ENCODE measurements around the gene FASTKD1.
A peak's percentile ranks its signal among the peaks of the same experiment; 100 is the strongest.

FASTKD1 gene

DNA sequence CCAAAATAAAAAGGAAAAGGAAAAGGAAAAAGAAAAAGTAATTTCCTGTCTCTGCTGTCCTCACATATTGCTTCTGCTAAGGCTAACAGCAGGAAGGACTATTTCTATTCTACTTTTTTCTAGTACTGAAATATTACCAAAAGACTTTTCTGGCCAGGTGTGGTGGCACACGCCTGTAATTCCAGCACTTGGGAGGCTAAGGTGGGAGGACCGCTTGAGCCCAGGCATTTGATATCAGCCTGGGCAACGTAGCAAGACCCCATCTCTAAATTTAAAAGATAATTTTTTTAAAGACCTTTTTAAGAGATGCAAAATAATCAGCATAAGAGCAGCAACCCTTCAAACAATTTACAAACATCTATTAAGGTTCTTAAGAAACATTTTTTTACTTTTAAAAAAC lies 31.2 kb downstream of the FASTKD1 start:
- H3K4me3 ChIP-seq (ENCODE audit: low read depth, low read length) = no peak overlapping the region
- no peak overlapping the region for H3K27ac ChIP-seq (ENCODE audit: extremely low read depth, low read depth, low read length)
- CTCF ChIA-PET = no interaction called here
- H3K36me3 ChIP-seq (ENCODE audit: control insufficient read depth in 2 of 2, insufficient read depth in 1 of 2, low read length in 2 of 2) = peaks cover 17 to 57% of the 10 kb centered on the region in 2 experiments
- H3K4me1 ChIP-seq (ENCODE audit: control insufficient read depth, insufficient read depth, low read length) = 0 out of 2 replicates have a peak, but pooled peaks cover 2% of the 10 kb centered on the region
- no peaks in the 10 kb centered on the region for H3K9me3 ChIP-seq (ENCODE audit: control insufficient read depth, insufficient read depth, low read depth, low read length)
- 0 out of 2 replicates have a peak, but pooled peaks have one; percentile 34 for TF ChIP-seq ZNF121 (tag by site-specific recombination; IDR thresholded peaks at IDR 0.05)
- no peak for TF ChIP-seq GLIS1 (tag by site-specific recombination; IDR thresholded peaks at IDR 0.05)
- POLR2A ChIA-PET = no interaction called here

DNA sequence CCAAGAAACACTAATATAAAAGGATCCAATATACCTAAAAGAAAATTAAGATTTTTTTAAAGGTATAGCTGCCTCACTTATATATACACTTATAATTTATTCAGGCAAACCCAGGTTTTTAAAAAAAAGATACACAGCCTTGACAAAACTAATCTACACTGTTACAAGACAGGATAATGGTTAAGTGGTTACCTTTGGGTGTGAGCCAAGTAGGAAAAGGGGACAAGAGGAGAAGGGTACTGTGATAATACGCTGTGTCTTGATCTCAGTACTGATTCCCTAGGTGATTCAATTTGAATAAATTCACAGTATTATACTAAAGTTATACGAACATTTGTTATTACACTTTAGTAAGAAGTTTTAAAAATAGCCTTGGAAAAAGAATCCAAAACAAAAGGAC lies 33.5 kb downstream of the FASTKD1 start:
- H3K4me1 ChIP-seq (ENCODE audit: control insufficient read depth, insufficient read depth, low read length) = 0 out of 2 replicates have a peak, but pooled peaks cover 2% of the 10 kb centered on the region
- H3K4me3 ChIP-seq (ENCODE audit: low read depth, low read length) = no peak overlapping the region
- ChIA-PET POLR2A (no interaction called here), CTCF (no interaction called here)
- H3K27ac ChIP-seq (ENCODE audit: extremely low read depth, low read depth, low read length) = no peak overlapping the region
- H3K9me3 ChIP-seq (ENCODE audit: control insufficient read depth, insufficient read depth, low read depth, low read length) = no peaks in the 10 kb centered on the region
- H3K36me3 ChIP-seq (ENCODE audit: control insufficient read depth in 2 of 2, insufficient read depth in 1 of 2, low read length in 2 of 2) = peaks cover 21 to 45% of the 10 kb centered on the region in 2 experiments
- TF ChIP-seq ZNF23 (tag by site-specific recombination; IDR thresholded peaks at IDR 0.05; ENCODE audit: borderline replicate concordance) = no peak
- no peak for TF ChIP-seq KLF10 (tag by site-specific recombination; IDR thresholded peaks at IDR 0.05)
- TF ChIP-seq, protein P1, sequence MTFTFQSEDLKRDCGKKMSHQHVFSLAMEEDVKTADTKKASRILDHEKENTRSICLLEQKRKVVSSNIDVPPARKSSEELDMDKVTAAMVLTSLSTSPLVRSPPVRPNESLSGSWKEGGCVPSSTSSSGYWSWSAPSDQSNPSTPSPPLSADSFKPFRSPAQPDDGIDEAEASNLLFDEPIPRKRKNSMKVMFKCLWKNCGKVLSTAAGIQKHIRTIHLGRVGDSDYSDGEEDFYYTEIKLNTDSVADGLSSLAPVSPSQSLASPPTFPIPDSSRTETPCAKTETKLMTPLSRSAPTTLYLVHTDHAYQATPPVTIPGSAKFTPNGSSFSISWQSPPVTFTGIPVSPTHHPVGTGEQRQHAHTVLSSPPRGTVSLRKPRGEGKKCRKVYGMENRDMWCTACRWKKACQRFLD (tag by site-specific recombination; IDR thresholded peaks at IDR 0.05) = no peak
- no peak for TF ChIP-seq ZNF585B (tag by site-specific recombination; IDR thresholded peaks at IDR 0.05)
- TF ChIP-seq, protein P2, sequence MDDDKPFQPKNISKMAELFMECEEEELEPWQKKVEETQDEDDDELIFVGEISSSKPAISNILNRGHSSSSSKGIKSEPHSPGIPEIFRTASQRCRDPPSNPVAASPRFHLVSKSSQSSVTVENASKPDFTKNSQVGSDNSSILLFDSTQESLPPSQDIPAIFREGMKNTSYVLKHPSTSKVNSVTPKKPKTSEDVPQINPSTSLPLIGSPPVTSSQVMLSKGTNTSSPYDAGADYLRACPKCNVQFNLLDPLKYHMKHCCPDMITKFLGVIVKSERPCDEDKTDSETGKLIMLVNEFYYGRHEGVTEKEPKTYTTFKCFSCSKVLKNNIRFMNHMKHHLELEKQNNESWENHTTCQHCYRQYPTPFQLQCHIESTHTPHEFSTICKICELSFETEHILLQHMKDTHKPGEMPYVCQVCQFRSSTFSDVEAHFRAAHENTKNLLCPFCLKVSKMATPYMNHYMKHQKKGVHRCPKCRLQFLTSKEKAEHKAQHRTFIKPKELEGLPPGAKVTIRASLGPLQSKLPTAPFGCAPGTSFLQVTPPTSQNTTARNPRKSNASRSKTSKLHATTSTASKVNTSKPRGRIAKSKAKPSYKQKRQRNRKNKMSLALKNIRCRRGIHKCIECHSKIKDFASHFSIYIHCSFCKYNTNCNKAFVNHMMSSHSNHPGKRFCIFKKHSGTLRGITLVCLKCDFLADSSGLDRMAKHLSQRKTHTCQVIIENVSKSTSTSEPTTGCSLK (tag by site-specific recombination; IDR thresholded peaks at IDR 0.05) = no peak
- TF ChIP-seq, protein P3, sequence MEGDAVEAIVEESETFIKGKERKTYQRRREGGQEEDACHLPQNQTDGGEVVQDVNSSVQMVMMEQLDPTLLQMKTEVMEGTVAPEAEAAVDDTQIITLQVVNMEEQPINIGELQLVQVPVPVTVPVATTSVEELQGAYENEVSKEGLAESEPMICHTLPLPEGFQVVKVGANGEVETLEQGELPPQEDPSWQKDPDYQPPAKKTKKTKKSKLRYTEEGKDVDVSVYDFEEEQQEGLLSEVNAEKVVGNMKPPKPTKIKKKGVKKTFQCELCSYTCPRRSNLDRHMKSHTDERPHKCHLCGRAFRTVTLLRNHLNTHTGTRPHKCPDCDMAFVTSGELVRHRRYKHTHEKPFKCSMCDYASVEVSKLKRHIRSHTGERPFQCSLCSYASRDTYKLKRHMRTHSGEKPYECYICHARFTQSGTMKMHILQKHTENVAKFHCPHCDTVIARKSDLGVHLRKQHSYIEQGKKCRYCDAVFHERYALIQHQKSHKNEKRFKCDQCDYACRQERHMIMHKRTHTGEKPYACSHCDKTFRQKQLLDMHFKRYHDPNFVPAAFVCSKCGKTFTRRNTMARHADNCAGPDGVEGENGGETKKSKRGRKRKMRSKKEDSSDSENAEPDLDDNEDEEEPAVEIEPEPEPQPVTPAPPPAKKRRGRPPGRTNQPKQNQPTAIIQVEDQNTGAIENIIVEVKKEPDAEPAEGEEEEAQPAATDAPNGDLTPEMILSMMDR (tag by site-specific recombination; IDR thresholded peaks at IDR 0.05) = no peak
- TF ChIP-seq, protein P4, sequence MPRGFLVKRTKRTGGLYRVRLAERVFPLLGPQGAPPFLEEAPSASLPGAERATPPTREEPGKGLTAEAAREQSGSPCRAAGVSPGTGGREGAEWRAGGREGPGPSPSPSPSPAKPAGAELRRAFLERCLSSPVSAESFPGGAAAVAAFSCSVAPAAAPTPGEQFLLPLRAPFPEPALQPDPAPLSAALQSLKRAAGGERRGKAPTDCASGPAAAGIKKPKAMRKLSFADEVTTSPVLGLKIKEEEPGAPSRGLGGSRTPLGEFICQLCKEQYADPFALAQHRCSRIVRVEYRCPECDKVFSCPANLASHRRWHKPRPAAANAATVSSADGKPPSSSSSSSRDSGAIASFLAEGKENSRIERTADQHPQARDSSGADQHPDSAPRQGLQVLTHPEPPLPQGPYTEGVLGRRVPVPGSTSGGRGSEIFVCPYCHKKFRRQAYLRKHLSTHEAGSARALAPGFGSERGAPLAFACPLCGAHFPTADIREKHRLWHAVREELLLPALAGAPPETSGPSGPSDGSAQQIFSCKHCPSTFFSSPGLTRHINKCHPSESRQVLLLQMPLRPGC (tag by site-specific recombination; IDR thresholded peaks at IDR 0.05) = no peak
- TF ChIP-seq ZNF350 (tag by site-specific recombination; IDR thresholded peaks at IDR 0.05) = no peak
- TF ChIP-seq, protein P5, sequence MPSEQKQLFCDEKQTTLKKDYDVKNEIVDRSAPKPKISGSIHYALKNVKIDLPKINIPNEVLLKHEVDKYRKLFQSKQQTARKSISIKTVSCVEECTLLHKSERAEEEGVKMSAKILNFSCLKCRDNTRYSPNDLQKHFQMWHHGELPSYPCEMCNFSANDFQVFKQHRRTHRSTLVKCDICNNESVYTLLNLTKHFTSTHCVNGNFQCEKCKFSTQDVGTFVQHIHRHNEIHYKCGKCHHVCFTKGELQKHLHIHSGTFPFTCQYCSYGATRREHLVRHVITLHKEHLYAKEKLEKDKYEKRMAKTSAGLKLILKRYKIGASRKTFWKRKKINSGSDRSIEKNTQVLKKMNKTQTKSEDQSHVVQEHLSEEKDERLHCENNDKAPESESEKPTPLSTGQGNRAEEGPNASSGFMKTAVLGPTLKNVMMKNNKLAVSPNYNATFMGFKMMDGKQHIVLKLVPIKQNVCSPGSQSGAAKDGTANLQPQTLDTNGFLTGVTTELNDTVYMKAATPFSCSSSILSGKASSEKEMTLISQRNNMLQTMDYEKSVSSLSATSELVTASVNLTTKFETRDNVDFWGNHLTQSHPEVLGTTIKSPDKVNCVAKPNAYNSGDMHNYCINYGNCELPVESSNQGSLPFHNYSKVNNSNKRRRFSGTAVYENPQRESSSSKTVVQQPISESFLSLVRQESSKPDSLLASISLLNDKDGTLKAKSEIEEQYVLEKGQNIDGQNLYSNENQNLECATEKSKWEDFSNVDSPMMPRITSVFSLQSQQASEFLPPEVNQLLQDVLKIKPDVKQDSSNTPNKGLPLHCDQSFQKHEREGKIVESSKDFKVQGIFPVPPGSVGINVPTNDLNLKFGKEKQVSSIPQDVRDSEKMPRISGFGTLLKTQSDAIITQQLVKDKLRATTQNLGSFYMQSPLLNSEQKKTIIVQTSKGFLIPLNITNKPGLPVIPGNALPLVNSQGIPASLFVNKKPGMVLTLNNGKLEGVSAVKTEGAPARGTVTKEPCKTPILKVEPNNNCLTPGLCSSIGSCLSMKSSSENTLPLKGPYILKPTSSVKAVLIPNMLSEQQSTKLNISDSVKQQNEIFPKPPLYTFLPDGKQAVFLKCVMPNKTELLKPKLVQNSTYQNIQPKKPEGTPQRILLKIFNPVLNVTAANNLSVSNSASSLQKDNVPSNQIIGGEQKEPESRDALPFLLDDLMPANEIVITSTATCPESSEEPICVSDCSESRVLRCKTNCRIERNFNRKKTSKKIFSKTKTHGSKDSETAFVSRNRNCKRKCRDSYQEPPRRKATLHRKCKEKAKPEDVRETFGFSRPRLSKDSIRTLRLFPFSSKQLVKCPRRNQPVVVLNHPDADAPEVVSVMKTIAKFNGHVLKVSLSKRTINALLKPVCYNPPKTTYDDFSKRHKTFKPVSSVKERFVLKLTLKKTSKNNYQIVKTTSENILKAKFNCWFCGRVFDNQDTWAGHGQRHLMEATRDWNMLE (tag by site-specific recombination; conservative IDR thresholded peaks at IDR 0.05; ENCODE audit: low read depth) = no peak
- no peak for TF ChIP-seq ZXDB (tag by site-specific recombination; IDR thresholded peaks at IDR 0.05)
- TF ChIP-seq PRDM1 (tag by site-specific recombination; IDR thresholded peaks at IDR 0.05) = no peak
- no peak for TF ChIP-seq ZNF514 (tag by site-specific recombination; IDR thresholded peaks at IDR 0.05)
- TF ChIP-seq ZNF341 (tag by site-specific recombination; IDR thresholded peaks at IDR 0.05; ENCODE audit: low read depth) = no peak
- TF ChIP-seq ZNF664 (tag by site-specific recombination; IDR thresholded peaks at IDR 0.05) = no peak
- no peak for TF ChIP-seq ZNF433 (tag by site-specific recombination; IDR thresholded peaks at IDR 0.05; ENCODE audit: low read depth)
- TF ChIP-seq ZNF239 (tag by site-specific recombination; IDR thresholded peaks at IDR 0.05) = no peak

All from HEK293 (cell line).